GM19328 (cell line): ENCODE measurements around the gene LUM.
"Not testable (repeated sequence)": the region's sequence is repeated elsewhere in the genome, so short reads cannot be mapped to it uniquely, and the experiment has no call there.

Source experiments
- ATAC-seq: cut with Tn5 transposase; IDR thresholded peaks from one replicate; pipeline ENCODE4 v1.9.1; 2021; ENCODE audit warnings: mild to moderate bottlenecking, moderate library complexity; ENCODE audit not compliant: unreplicated experiment

Gene LUM

GRCh38 chr12:91110311-91110924 lies 876 bp downstream of the LUM start:
- ATAC-seq: no peak

- no peak for ATAC-seq
Measured at GRCh38 chr12:91109581-91110310, 1.5 kb downstream of the LUM start.

DNA sequence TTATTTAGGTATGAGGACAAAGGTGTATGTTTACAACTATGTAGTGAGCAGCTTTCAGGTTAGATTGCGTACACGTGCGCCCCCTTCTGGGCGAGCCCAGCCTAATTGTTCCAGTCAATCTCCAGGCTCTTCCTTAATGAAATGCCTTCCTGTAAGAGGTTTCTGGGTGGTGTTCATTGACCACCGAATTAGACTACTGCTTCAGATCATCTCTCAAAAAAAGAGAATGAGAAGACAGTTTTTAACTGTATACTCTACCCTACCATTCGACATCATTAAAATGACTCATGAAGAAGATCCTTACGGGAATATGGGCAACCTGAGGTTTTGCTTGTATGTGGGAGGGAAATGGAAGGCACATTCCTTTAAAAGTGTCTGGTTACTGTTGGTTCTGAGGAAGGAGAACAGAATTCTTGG lies 2.1 kb downstream of the LUM start:
- ATAC-seq: peak; percentile 68

DNA sequence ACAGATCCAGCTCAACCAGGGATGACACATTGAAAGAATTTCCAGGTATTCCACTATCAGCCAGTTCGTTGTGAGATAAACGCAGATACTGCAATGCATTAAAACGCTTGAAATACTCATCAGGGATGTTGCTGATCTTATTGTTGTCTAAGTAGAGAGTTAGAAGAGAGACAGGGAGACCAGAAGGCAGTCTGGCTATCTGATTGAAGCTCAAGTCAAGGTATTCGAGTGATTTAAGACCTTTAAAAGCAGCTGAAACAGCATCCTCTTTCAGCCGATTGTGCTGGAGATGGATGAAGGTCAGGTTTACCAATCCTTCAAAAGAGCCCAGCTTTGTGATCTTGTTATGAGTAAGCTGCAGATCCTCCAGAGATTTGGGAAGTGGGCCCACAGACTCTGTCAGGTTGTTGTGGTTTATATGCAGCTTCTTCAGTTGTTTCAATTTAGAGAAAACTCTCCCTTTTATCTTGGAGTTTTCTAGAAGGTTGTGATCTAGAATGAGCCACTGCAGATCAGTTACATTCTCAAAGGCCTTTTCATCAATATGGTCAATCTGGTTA lies 3.0 kb downstream of the LUM start:
- no peak for ATAC-seq

DNA sequence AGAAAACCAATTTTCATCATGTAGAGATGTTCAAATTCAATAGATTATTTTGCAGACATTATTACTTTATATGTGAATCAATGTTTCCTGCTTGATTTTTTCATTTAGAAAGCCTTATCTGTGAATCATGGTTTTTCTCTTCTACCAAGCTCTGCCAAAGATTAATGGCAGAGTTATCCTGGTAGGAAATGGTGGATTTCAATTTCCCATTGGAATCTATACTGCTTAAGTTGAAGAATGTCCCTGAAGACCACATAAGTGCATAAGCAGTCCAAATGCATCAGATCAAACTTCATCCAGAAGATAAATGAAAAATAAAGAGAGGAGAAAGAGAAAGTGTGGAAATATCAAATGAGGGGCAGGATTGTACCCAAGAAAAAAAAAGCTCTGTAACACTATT lies 5.0 kb downstream of the LUM start:
- ATAC-seq: no peak

- ATAC-seq: no peak
Measured at GRCh38 chr12:91105807-91106206, 5.5 kb downstream of the LUM start.

- peak; percentile 50 for ATAC-seq
Measured at GRCh38 chr12:91104812-91105466, 6.4 kb downstream of the LUM start.

DNA sequence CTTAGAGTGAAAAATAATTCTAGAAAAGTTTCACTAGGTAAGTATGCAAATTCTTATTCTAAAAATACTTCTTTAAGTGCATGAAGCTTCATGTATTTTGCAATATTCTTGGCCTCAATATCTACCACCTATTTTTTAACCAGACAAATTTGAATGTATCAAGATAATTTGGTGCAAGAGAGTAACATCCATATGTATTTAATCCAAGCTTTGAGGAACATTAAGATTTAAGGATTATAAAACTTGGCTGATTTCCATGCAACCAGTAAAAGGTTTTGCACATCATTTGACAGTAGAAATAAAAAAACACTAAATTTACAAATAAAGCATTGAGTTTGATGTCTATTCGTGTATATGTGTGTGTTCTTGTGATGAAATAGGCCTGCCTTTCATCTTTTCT lies 7.7 kb downstream of the LUM start:
- ATAC-seq: no peak

GRCh38 chr12:91103101-91103500 lies 8.2 kb downstream of the LUM start:
- no peak for ATAC-seq

GRCh38 chr12:91100906-91101305 lies 10.4 kb downstream of the LUM start:
- no peak for ATAC-seq

- no peak for ATAC-seq
Measured at GRCh38 chr12:91099836-91100235, 11.5 kb downstream of the LUM start.

- no peak for ATAC-seq
Measured at GRCh38 chr12:91099341-91099740, 12.0 kb downstream of the LUM start.

GRCh38 chr12:91098941-91099340 lies 12.4 kb downstream of the LUM start:
- no peak for ATAC-seq

DNA sequence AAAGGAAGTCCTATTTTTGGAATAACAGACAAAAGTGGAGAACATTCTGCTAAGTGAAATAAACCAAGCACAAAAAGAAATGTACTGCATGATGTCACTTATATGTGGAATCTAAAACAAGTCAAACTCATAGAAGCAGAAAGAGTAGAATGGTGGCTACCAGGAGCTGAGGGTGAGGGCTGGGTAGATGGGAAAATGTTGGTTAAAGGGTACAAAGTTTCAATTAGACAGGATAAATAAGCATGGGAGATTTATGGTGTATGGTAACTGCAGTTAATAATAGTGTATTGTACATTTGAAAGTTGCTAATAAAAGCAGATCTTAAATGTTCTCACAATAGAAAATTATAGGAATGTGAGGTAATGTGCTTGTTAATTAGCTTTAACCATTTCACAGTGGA lies 12.8 kb downstream of the LUM start:
- ATAC-seq: no peak

GRCh38 chr12:91094957-91095356 lies 16.3 kb downstream of the LUM start:
- ATAC-seq: no peak

- ATAC-seq: no peak
Measured at GRCh38 chr12:91094032-91094662, 17.1 kb downstream of the LUM start.

DNA sequence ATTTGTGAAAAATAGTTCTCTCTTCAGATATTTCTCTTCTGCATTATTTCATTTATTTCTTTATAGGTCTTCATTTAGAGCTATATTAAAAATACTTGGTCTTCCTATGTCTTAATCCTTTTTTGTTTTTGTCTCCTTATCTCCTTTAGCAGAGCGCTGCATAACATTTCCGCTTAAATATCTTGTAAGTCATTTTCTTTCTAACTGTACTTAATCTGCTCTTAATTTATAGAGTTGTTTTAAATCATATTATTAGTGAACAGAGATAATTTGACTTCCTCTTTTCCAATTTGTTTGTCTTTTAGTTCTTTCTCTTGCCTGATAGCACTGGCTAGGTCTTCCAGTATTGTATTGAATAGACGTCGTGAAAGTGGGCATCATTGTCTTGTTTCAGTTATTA lies 18.0 kb downstream of the LUM start:
- ATAC-seq: no peak

DNA sequence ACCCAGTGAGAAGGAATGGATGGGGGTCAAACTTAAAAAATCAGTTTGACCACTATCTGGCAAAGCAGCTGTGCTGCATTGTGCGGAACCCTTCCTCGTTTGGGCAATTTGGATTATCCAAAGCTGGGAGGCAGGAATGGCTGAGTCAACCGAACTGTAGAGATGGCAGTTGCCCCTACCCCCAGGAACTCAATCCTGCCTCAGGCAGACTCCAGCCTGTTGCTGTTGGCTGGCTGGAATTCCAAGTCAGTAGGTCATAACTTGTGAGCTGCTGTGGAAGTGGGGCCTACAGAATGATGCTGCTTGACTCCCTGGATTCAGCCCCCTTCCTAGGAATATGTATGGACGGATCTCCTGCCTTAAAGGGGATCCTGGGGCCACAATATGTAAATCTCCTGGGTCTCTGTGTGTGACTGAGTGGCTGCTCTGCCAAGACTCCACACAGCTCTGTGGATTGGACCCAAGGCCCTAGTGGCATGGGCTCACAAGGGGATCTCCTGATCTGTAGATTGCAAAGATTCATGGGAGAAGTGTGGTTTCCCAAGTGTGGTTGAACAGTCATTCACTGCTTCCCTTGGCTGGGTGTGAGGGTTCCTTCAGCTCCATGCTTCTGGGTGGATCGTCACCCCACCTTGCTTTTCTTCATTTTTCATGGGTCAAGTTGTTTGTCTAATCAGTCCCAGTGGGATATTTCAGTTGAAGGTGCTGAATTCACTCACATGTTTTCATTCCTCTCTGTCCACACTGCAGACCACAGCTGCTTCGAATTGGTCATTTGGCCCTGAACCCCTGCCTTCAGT lies 19.2 kb downstream of the LUM start:
- no peak for ATAC-seq

GRCh38 chr12:91089953-91090352 lies 21.3 kb downstream of the LUM start:
- not testable (repeated sequence) for ATAC-seq

DNA sequence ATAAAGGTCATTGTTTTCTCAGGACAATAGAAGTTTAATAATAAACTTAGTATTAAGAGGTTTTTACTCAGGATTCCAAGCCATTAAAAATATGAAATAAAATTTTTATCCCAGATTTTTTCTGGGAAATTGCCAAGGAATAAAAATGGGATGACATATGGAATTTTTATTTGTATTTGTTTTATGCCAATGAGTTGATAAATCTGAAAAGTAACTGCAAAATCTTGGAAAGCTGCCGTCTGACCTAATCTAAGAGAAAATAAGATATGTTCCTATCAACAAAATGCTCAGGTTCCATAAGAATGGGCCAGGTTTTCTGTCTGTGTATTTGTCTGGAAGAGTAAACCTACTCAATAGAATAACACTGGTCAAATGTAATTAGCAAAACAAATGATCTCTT lies 31.3 kb downstream of the LUM start:
- no peak for ATAC-seq

DNA sequence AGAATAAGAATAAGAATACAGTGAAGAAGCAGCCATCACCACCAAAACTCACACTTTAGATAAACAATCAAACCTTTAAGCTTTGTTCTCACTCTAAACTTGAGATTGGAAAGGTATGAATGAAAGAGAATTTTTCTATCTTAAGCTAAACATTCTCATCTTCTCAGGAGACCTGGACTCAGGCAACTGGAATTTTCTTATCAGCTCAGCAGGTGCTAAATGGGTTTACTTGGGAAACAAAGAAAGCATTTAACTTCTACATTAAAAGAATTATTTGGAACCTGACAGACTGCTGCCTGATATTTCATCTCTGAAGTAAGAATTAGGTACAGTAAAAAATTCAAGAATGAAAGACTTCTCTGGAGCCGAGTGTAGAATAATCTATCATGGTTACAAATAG lies 32.8 kb downstream of the LUM start:
- ATAC-seq: no peak
